IMR-90 (cell line): ENCODE measurements around the gene DZANK1.

Experiments
- CEBPB ChIP-seq: IDR thresholded peaks from 2 replicates; pipeline ENCODE4 v1.6.1; 2012; ENCODE audit warnings: low read depth, low read length, improper control_type of control experiment
- CTCF ChIP-seq: conservative IDR thresholded peaks from 2 replicates; pipeline ENCODE4 v1.5.1; 2012; ENCODE audit warnings: mild to moderate bottlenecking, low read depth, low read length, improper control_type of control experiment
- POLR2A ChIP-seq: IDR thresholded peaks from 2 replicates; pipeline ENCODE4 v1.6.1; 2012; ENCODE audit warnings: mild to moderate bottlenecking, low read depth, low read length

- TF ChIP-seq CEBPB (0 out of 2 replicates have a peak, but pooled peaks have one; percentile 1), CTCF (no peak), POLR2A (peak; percentile 88)
Measured at GRCh38 chr20:18507218-18508191, 40.7 kb upstream of the DZANK1 start, which contains the start of gene SEC23B.
